Measurements from ENCODE around the gene EFHC1. TPM values are rescaled to one million over a fixed set of nuclear protein-coding genes. Genes with fewer than 3 reads are reported as not detected.

The EFHC1 gene
- polyA plus RNA-seq, 1 experiment, result 59.8 TPM

- Histone ChIP-seq H3K27ac (ENCODE audit: low read depth, low read length) (no peak overlapping the region), H3K27me3 (ENCODE audit: control insufficient read depth, insufficient read depth, low read length) (no peaks in the 10 kb centered on the region), H3K4me3 (ENCODE audit: low read depth, low read length) (no peak overlapping the region), H3K9me3 (ENCODE audit: control insufficient read depth, insufficient read depth, low read length) (no peaks in the 10 kb centered on the region)
- POLR2A ChIA-PET, result interaction anchor here (1.3 to 2.3 kb wide), 2 partner anchors 10 to 15 kb away, joined by 3 to 8 read pairs; no protein-coding TSS in a partner anchor
- DNase-seq (ENCODE audit: low read depth, low spot score), result no peak
- no peak for TF ChIP-seq CTCF (IDR thresholded peaks at IDR 0.05; ENCODE audit: low read depth, low read length)
- CTCF ChIA-PET, result interaction anchor here (1.6 to 2.9 kb wide), 3 partner anchors 39 to 129 kb away, joined by 4 to 12 read pairs (median 7); no protein-coding TSS in a partner anchor
Observed at GRCh38 chr6:52536424-52536916, 116.3 kb downstream of the EFHC1 start.

- Histone ChIP-seq H3K4me3 (ENCODE audit: low read depth, low read length) (no peak overlapping the region), H3K27ac (ENCODE audit: low read depth, low read length) (no peak overlapping the region), H3K27me3 (ENCODE audit: control insufficient read depth, insufficient read depth, low read length) (no peaks in the 10 kb centered on the region), H3K9me3 (ENCODE audit: control insufficient read depth, insufficient read depth, low read length) (no peaks in the 10 kb centered on the region)
- ChIA-PET CTCF (interaction anchor here (0.6 to 2.9 kb wide), 2 partner anchors 38 to 126 kb away, joined by 4 to 12 read pairs; no protein-coding TSS in a partner anchor), POLR2A (interaction anchor here (0.7 to 1.3 kb wide), 2 partner anchors 10 to 14 kb away, joined by 3 read pairs; no protein-coding TSS in a partner anchor)
- no peak for TF ChIP-seq CTCF (IDR thresholded peaks at IDR 0.05; ENCODE audit: low read depth, low read length)
- no peak for DNase-seq (ENCODE audit: low read depth, low spot score)
Observed at GRCh38 chr6:52537001-52537753, 117.0 kb downstream of the EFHC1 start.

- Histone ChIP-seq H3K9me3 (ENCODE audit: control insufficient read depth, insufficient read depth, low read length) (no peaks in the 10 kb centered on the region), H3K27me3 (ENCODE audit: control insufficient read depth, insufficient read depth, low read length) (no peaks in the 10 kb centered on the region), H3K4me3 (ENCODE audit: low read depth, low read length) (no peak overlapping the region), H3K27ac (ENCODE audit: low read depth, low read length) (peak overlapping the region; percentile 73)
- no peak for TF ChIP-seq CTCF (IDR thresholded peaks at IDR 0.05; ENCODE audit: low read depth, low read length)
- no peak for DNase-seq (ENCODE audit: low read depth, low spot score)
- ChIA-PET CTCF (interaction anchor here (0.6 kb wide), 1 partner anchor 59 kb away, joined by 3 read pairs; no protein-coding TSS in a partner anchor), POLR2A (interaction anchor here (0.6 to 2.7 kb wide), 4 partner anchors 11 to 115 kb away, joined by 3 to 9 read pairs (median 4); no protein-coding TSS in a partner anchor)
Observed at GRCh38 chr6:52538252-52538900, 118.2 kb downstream of the EFHC1 start.

GRCh38 chr6:52538901-52539354 lies 118.8 kb downstream of the EFHC1 start:
- CTCF ChIA-PET, result interaction anchor here (0.6 to 1.1 kb wide), 2 partner anchors 24 to 59 kb away, joined by 3 read pairs; no protein-coding TSS in a partner anchor
- no peak for DNase-seq (ENCODE audit: low read depth, low spot score)
- POLR2A ChIA-PET, result interaction anchor here (0.6 to 2.7 kb wide), 5 partner anchors 12 to 115 kb away, joined by 3 to 9 read pairs (median 5); no protein-coding TSS in a partner anchor

More at GRCh38 chr6:52538901-52539354, 118.8 kb downstream of the EFHC1 start:
- Histone ChIP-seq H3K27me3 (ENCODE audit: control insufficient read depth, insufficient read depth, low read length) (no peaks in the 10 kb centered on the region), H3K4me3 (ENCODE audit: low read depth, low read length) (no peak overlapping the region), H3K9me3 (ENCODE audit: control insufficient read depth, insufficient read depth, low read length) (no peaks in the 10 kb centered on the region), H3K27ac (ENCODE audit: low read depth, low read length) (peak overlapping the region; percentile 79)
- no peak for TF ChIP-seq CTCF (IDR thresholded peaks at IDR 0.05; ENCODE audit: low read depth, low read length)

Data from AG04450 (cell line).